ENCODE data around the gene SPOCK1. TPM values are rescaled to one million over a fixed set of nuclear protein-coding genes. Genes with fewer than 3 reads are reported as not detected.

SPOCK1 gene
- total and polyA plus RNA-seq, 9 of the 15 experiments (the other 6 are each of a cell fraction or from before 2014, with no cell fraction given): 0.01 to 0.35 (median 0.04) TPM; not detected in 6

GRCh38 chr5:137142346-137142745 is 356.8 kb downstream of the SPOCK1 start:
- in situ Hi-C loops (cut with MboI): no loop called here
- H3K9me1 ChIP-seq (ENCODE audit: control insufficient read depth, insufficient read depth, low read length): no peaks in the 10 kb centered on the region
- H3K4me1 ChIP-seq (replicated peaks in 1 of 2; ENCODE audit: control insufficient read depth in 2 of 2, insufficient read depth in 2 of 2, low read length in 2 of 2): no peaks in the 10 kb centered on the region
- no peak overlapping the region for H3K4me2 ChIP-seq (ENCODE audit: insufficient read depth, low read length)
- H3K79me2 ChIP-seq (ENCODE audit: control insufficient read depth, insufficient read depth, low read length): no peaks in the 10 kb centered on the region
- no peaks in the 10 kb centered on the region for H3K9me3 ChIP-seq (replicated peaks; ENCODE audit: control insufficient read depth, insufficient read depth, low read depth, low read length)
- H3K27ac ChIP-seq (ENCODE audit: extremely low read depth, low read depth, low read length): no peak overlapping the region
- ChIA-PET POLR2A (interaction anchor here (0.7 kb wide), 1 partner anchor 12 kb away, joined by 3 read pairs; no protein-coding TSS in a partner anchor), CTCF (ENCODE audit: low intra/inter-chr PET ratio) (no interaction called here)
- no peak overlapping the region for H2AFZ ChIP-seq (ENCODE audit: low read depth, low read length)
- H4K20me1 ChIP-seq (replicated peaks; ENCODE audit: control insufficient read depth, insufficient read depth, low read length): no peaks in the 10 kb centered on the region; the same call in 1 of the 2 replicates
- FAIRE-seq: no peak
- ATAC-seq: no peak
- DNase-seq (ENCODE audit: extremely low read depth in 1 of 4, low spot score in 3 of 4): no peak
- no TSS peak for BruUV-seq (replicated peaks)
- whole genome bisulfite sequencing (ENCODE audit: insufficient coverage, low coverage, missing lambda C conversion rate): 0% methylated on average over 3 of the region's 3 CpGs
- intact Hi-C loops (cut with micrococcal nuclease): no loop called here
- no peak overlapping the region for H3K4me3 ChIP-seq
- no peaks in the 10 kb centered on the region for H3K36me3 ChIP-seq (ENCODE audit: control insufficient read depth, insufficient read depth, low read length)
- H3K27me3 ChIP-seq (ENCODE audit: control insufficient read depth in 2 of 2, insufficient read depth in 2 of 2, low read length in 2 of 2): peaks cover 0 to 4% of the 10 kb centered on the region in 2 experiments; a peak in 1 of 5 replicates
- H3K9ac ChIP-seq (ENCODE audit: insufficient read depth in 1 of 2, low read depth in 2 of 2, low read length in 2 of 2): no peak overlapping the region
- no peak for TF ChIP-seq BACH1 (tag; IDR thresholded peaks at IDR 0.05)
- no peak for TF ChIP-seq ZBTB12 (CRISPR knock-in tag; IDR thresholded peaks at IDR 0.05)
- TF ChIP-seq ZNF780A (CRISPR knock-in tag; IDR thresholded peaks at IDR 0.05): no peak
- TF ChIP-seq ATF7 (IDR thresholded peaks at IDR 0.05): no peak
- no peak for TF ChIP-seq FOXK1 (CRISPR knock-in tag; IDR thresholded peaks at IDR 0.05; ENCODE audit: borderline replicate concordance)
- TF ChIP-seq U2AF2 (optimal IDR thresholded peaks at IDR 0.05; ENCODE audit: low read depth, low read length): no peak
- no peak for TF ChIP-seq SMC3 (conservative IDR thresholded peaks at IDR 0.05; ENCODE audit: insufficient read depth, low read depth, low read length)
- no peak for TF ChIP-seq DNMT1 (IDR thresholded peaks at IDR 0.05)
- TF ChIP-seq ZC3H4 (CRISPR knock-in tag; IDR thresholded peaks at IDR 0.05; ENCODE audit: borderline replicate concordance): no peak
- TF ChIP-seq ETS1 (conservative IDR thresholded peaks at IDR 0.05; ENCODE audit: control insufficient read depth, low read depth, low read length): no peak
- TF ChIP-seq XRCC3 (IDR thresholded peaks at IDR 0.05): no peak
- TF ChIP-seq PML (IDR thresholded peaks at IDR 0.05; ENCODE audit: low read length): no peak
- TF ChIP-seq CTBP1 (IDR thresholded peaks at IDR 0.05; ENCODE audit: borderline replicate concordance): no peak
- TF ChIP-seq ZNF140 (CRISPR knock-in tag; IDR thresholded peaks at IDR 0.05): no peak
- TF ChIP-seq ZNF764 (CRISPR knock-in tag; IDR thresholded peaks at IDR 0.05; ENCODE audit: low read depth): no peak
- TF ChIP-seq MTA1 (IDR thresholded peaks at IDR 0.05; ENCODE audit: borderline replicate concordance): no peak
- no peak for TF ChIP-seq RERE (CRISPR knock-in tag; IDR thresholded peaks at IDR 0.05; ENCODE audit: borderline replicate concordance)
